MG63 (cell line): ENCODE measurements around the gene ALKAL2. TPM values are rescaled to one million over a fixed set of nuclear protein-coding genes. Genes with fewer than 3 reads are reported as not detected.

Experiments
- DNase-seq: peaks from one replicate; pipeline ENCODE4 v3.0.0-alpha.2; 2020
- H3K27me3 ChIP-seq: fragments of 250-450 bp; sonication (Bioruptor Pico); 2 replicates; pipeline ENCODE4 v1.5.1; 2020; ENCODE audit warnings: mild to moderate bottlenecking, moderate library complexity
- H3K36me3 ChIP-seq: fragments of 250-450 bp; sonication (Bioruptor Pico); 2 replicates; pipeline ENCODE4 v1.5.1; 2020; ENCODE audit warnings: mild to moderate bottlenecking, moderate library complexity
- H3K4me3 ChIP-seq: fragments of 250-450 bp; sonication (Bioruptor Pico); 2 replicates; pipeline ENCODE4 v1.5.1; 2020; ENCODE audit warnings: mild to moderate bottlenecking, moderate library complexity
- H3K9me3 ChIP-seq: fragments of 250-450 bp; sonication (Bioruptor Pico); 2 replicates; pipeline ENCODE4 v1.5.1; 2020; ENCODE audit warnings: mild to moderate bottlenecking, moderate library complexity
- total RNA-seq: library from RNA; depleted of rRNA; stranded (reverse); fragments of >200 nt; shearing (Covaris generic); gene quantifications from 2 replicates; pipeline ENCODE4 v1.2.3, GENCODE V29; 2014; ENCODE audit warnings: low replicate concordance; rRNA removed

Gene ALKAL2
- total RNA-seq, 1 experiment from 2014 or later, result not detected

GRCh38 chr2:238869-239268 lies 49.0 kb downstream of the ALKAL2 start:
- Histone ChIP-seq H3K9me3 (peaks cover 7% of the 10 kb centered on the region; the same call in 1 of the 2 replicates), H3K36me3 (peaks cover 10% of the 10 kb centered on the region), H3K27me3 (no peaks in the 10 kb centered on the region), H3K4me3 (no peak overlapping the region)
- DNase-seq, result no peak

DNA sequence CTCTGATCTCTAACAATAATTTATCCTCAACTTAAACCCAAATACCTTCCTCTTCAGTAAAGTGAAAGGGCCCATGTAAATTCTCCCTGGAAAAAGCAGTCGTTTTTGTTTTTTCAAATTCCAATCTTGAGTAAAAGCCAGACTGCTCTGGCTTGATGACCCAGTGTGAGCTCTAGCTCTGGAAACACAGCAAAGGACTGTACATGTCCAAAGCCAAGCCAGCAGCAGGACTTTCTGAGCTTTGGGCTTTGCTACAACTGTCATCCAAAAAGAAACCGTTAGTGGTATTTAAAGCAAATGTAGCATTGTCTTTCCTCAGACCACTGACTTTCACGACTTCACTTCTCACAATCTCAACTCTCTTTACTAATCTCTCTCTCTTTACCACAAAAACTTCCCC lies 49.5 kb downstream of the ALKAL2 start:
- Histone ChIP-seq H3K4me3 (no peak overlapping the region), H3K36me3 (peaks cover 10% of the 10 kb centered on the region)
- DNase-seq, result no peak

GRCh38 chr2:237878-238277 lies 50.0 kb downstream of the ALKAL2 start:
- no peak for DNase-seq
- Histone ChIP-seq H3K4me3 (no peak overlapping the region), H3K27me3 (no peaks in the 10 kb centered on the region), H3K9me3 (peaks cover 7% of the 10 kb centered on the region; the same call in 1 of the 2 replicates), H3K36me3 (peaks cover 7% of the 10 kb centered on the region)

More for the DNA sequence above, 49.5 kb downstream of the ALKAL2 start:
- Histone ChIP-seq H3K27me3 (no peaks in the 10 kb centered on the region), H3K9me3 (peaks cover 7% of the 10 kb centered on the region; the same call in 1 of the 2 replicates)

DNA sequence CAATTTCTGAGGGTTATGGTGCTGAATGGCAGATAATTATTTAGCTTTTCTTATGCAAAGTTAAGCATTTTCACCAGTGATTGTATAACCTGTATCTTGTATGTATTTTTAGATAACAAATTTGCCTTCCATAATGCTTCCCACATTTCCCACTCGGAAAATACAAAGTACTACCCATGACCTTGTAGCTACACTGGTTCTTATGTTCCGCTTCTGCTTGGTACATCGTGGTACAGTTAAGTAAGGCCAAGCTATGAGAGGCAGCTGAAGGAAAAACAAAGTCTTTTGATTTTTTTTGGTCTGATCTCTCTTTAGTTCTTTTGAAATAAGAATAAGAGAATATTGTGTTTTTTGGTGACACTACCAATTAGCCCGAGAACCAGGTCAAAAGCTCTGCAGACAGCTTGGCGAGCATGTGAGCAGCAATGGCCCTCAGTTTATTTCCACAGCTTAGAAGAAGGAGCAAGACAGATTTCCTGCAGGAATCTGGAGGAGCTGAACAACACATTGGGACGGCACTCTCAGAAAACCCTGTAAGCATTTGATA lies 50.8 kb downstream of the ALKAL2 start:
- Histone ChIP-seq H3K36me3 (no peaks in the 10 kb centered on the region), H3K9me3 (peaks cover under 1% of the 10 kb centered on the region; the same call in 1 of the 2 replicates), H3K27me3 (no peaks in the 10 kb centered on the region), H3K4me3 (no peak overlapping the region)
- no peak for DNase-seq

DNA sequence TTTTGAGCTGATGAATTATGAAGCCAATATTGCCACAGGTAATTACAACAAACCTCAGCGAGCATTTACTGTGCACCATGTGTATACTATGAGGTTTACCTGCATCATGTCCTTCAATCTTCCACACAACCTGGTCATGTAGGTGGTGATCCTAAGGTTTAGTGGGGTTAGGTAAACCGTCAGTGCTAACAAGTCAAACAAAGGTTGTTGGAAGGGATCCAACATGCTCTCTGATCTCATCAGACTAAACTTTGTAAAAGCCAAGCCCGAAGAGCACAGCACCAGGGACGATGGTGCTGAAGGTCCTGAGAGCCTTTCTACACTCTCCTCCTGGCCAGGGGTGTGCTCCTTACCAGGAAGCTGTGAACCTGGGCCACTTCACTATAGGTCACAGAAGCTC lies 53.5 kb downstream of the ALKAL2 start:
- Histone ChIP-seq H3K9me3 (no peaks in the 10 kb centered on the region), H3K4me3 (no peak overlapping the region), H3K27me3 (no peaks in the 10 kb centered on the region), H3K36me3 (no peaks in the 10 kb centered on the region)
- DNase-seq, result no peak

DNA sequence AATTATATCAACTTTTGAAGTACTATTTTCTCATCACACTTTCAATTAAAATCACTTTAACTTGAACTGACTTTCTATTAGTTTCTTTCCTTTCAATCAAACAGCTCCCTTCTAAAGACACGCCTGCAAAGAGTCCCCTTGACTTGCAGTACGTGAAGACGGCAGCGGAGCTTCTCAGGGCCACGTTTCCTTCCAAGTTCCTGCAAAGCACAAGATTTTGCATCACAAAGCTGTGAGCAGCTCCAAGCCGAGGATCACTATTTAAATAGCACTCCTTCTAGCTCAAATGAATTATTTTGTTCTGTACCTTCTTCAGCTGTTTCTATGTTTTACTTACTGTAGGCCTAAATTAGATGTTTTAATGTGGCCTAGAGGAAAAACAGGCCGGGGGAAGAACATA lies 54.9 kb downstream of the ALKAL2 start:
- no peak overlapping the region for H3K4me3 ChIP-seq
- DNase-seq, result no peak

DNA sequence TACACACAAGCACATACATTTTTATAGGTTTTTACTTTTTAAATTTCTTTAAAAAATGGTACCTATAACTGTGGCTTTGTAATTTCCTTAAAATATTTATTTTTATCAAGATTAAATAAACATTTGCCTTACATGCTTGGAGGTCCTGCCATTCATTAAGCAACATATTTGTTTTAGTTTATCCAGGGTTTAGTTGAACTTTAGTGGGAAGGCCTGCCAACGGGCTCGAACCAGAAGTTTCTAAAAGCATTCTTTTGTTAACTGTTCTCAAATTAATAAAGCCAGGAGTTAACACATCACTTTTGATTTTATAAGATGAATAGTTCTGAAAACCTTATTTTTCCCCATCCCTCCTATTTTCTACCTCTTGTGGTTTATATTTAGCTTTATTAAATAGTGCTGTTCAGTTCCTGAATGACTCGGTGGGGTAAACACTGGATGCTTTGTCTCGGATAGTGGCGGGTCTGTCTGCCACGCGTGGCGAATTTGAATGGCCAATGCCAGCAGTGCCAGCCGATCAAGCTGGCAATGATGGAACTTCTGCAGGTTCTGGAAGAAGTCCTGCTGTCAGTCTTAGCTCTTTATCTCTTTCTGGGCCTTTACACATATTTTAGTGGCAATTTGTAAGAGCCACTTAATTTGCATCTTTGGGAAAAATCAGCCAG lies 56.2 kb downstream of the ALKAL2 start:
- H3K27me3 ChIP-seq, result no peaks in the 10 kb centered on the region

More for the DNA sequence above, 54.9 kb downstream of the ALKAL2 start:
- Histone ChIP-seq H3K36me3 (no peaks in the 10 kb centered on the region), H3K9me3 (no peaks in the 10 kb centered on the region), H3K27me3 (no peaks in the 10 kb centered on the region)

More for the DNA sequence above, 56.2 kb downstream of the ALKAL2 start:
- no peaks in the 10 kb centered on the region for H3K36me3 ChIP-seq
- no peak overlapping the region for H3K4me3 ChIP-seq
- no peak for DNase-seq
- H3K9me3 ChIP-seq, result no peaks in the 10 kb centered on the region

Other genes with a start within 250 kb of the ALKAL2 start
- gene FAM110C, start 241.6 kb downstream of the ALKAL2 start, total RNA-seq, result not detected in 2 replicates
- gene SH3YL1, start 24.1 kb downstream of the ALKAL2 start, total RNA-seq, result 19.4 and 26.6 TPM in 2 replicates
- gene ACP1, start 23.1 kb downstream of the ALKAL2 start, total RNA-seq, result 130 and 152 TPM in 2 replicates